Nephron (organoid): ENCODE measurements around the gene RNF167.

Source experiments
- H3K27ac Mint-ChIP-seq, 3 experiments: 2 replicates each; pipeline ENCODE4 v1.8.0; 2020; ENCODE audit warnings: mixed read lengths in 3 of 3, mild to moderate bottlenecking in 2 of 3, moderate library complexity in 1 of 3
- H3K27me3 Mint-ChIP-seq: 2 replicates; pipeline ENCODE4 v1.8.0; 2021; ENCODE audit warnings: low read depth, mild to moderate bottlenecking, moderate library complexity, mixed read lengths
- H3K36me3 Mint-ChIP-seq: 2 replicates; pipeline ENCODE4 v1.8.0; 2020; ENCODE audit warnings: low read depth, mixed read lengths
- H3K4me1 Mint-ChIP-seq: 2 replicates; pipeline ENCODE4 v1.8.0; 2020; ENCODE audit warnings: mixed read lengths
- H3K4me3 Mint-ChIP-seq, 3 experiments: 2 replicates each; pipeline ENCODE4 v1.8.0; 2020; ENCODE audit warnings: mild to moderate bottlenecking in 3 of 3, mixed read lengths in 3 of 3, moderate library complexity in 2 of 3
- H3K9me3 Mint-ChIP-seq: 2 replicates; pipeline ENCODE4 v1.8.0; 2020; ENCODE audit warnings: mixed read lengths
- TF ChIP-seq, protein P1 (sequence below), 3 experiments: fragments of 200-600 bp; sonication (generic); IDR thresholded peaks; one replicate each; pipeline ENCODE4 v1.5.0; 2021; ENCODE audit warnings: antibody characterized with exemption in 3 of 3; ENCODE audit not compliant: unreplicated experiment in 3 of 3

Gene RNF167

DNA sequence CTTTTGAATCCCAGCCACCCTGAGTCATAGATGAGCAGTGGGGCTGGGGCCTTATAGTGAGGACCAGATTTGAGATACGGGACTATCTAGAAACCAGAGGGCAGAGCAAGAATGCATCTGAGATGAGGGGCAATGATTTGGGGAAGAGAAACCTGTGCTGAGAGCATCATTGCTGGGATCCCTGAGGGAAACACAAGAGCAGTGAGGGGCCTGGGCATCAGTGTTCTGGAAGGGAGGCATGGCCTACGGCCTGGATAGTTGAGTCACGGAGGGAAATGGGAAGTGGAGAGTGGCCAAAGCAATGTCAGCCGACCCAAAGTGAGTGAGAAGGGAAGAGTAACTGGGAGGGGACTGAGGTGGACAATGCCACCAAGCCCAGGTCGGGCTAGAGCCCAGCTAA is 42.2 kb downstream of the RNF167 start:
- TF ChIP-seq, protein P1, sequence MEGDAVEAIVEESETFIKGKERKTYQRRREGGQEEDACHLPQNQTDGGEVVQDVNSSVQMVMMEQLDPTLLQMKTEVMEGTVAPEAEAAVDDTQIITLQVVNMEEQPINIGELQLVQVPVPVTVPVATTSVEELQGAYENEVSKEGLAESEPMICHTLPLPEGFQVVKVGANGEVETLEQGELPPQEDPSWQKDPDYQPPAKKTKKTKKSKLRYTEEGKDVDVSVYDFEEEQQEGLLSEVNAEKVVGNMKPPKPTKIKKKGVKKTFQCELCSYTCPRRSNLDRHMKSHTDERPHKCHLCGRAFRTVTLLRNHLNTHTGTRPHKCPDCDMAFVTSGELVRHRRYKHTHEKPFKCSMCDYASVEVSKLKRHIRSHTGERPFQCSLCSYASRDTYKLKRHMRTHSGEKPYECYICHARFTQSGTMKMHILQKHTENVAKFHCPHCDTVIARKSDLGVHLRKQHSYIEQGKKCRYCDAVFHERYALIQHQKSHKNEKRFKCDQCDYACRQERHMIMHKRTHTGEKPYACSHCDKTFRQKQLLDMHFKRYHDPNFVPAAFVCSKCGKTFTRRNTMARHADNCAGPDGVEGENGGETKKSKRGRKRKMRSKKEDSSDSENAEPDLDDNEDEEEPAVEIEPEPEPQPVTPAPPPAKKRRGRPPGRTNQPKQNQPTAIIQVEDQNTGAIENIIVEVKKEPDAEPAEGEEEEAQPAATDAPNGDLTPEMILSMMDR (IDR thresholded peaks at IDR 0.05; ENCODE audit: unreplicated experiment in 3 of 3), result no peak
- Mint-ChIP-seq H3K4me3 (peak overlapping the region in 2 of 3 experiments; percentile 41), H3K36me3 (peaks cover 21% of the 10 kb centered on the region), H3K27me3 (no peaks in the 10 kb centered on the region), H3K4me1 (peaks cover 21% of the 10 kb centered on the region), H3K27ac (peak overlapping the region in 1 of 3 experiments; percentile 16), H3K9me3 (no peaks in the 10 kb centered on the region)

DNA sequence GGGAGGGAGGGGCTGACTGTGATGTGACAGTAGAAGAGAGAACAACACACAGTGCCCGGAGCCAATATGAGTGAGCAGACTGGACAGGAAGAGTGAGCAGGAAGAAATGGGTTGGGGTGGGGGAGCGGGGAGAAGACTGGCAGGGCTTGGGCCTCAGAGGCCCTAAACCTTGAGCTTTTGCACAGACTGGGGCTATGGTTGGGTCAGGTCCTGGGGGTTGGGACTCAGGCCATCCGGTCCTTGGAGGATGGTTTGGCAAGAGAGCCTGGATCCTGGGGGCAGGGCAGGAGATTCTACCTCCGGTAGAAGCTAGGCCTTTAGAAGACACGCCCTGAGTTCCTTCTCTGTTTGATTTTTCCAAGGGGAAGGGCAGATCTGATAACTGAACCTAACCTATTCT is 46.3 kb downstream of the RNF167 start:
- no peaks in the 10 kb centered on the region for H3K9me3 Mint-ChIP-seq
- no peaks in the 10 kb centered on the region for H3K27me3 Mint-ChIP-seq
- H3K36me3 Mint-ChIP-seq, result peaks cover 9% of the 10 kb centered on the region
- H3K4me1 Mint-ChIP-seq, result peaks cover 34% of the 10 kb centered on the region
- H3K27ac Mint-ChIP-seq, result peak overlapping the region; percentile 4 to 75 (median 65)
- H3K4me3 Mint-ChIP-seq, result peak overlapping the region; percentile 83 to 92 (median 88)
- TF ChIP-seq, protein P1 (IDR thresholded peaks at IDR 0.05; ENCODE audit: unreplicated experiment in 3 of 3), result no peak

DNA sequence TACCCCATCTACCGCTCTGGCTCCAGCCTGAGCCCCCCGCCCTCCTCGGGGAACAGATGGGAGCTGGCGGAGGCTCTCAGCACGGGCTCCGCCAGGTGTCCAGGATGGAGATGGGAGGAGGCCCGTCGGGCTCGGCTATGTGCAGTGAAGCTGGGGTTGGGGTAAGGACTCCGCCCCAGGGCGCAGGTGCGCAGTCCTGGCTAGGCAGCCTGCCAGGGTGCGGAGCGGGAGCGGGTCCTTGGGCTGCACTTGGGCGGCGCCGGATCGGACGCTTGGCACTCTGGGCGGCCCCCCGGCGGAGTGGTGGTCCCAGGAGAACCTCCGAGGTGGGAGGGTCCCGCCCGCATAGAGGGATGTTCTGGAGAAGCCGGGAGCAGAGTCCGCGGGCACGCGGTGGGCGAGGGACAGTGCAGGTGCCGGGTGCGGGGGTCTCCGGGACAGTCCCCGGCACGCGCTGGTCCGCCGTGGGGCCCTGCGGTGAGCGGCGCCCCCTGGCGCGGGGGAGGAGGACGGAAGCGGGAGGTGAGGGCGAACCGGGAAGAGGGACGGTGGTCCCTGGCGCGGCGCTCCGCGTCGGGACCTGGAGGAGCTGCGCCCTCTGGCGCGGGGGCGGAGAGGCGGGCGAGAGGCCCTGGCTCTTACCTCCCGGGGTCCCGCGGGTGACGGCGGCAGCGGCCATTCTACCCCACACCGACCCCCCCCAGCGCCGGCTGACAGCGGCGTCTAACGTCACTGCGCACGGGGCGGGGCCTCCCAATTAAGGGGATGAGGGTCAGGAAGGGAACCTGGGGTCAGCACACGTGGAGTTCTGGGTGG is 47.1 kb downstream of the RNF167 start, which contains the start of gene CAMTA2:
Gene CAMTA2 (minus strand): TSS at position 725 of the 816 bp plus-strand sequence. CDS start 1,453 bp downstream, outside the sequence.
- peak within 1 kb of the TSS; percentile 75 to 90 (median 83) for H3K27ac Mint-ChIP-seq
- no peaks in the 10 kb centered on the region for H3K9me3 Mint-ChIP-seq

DNA sequence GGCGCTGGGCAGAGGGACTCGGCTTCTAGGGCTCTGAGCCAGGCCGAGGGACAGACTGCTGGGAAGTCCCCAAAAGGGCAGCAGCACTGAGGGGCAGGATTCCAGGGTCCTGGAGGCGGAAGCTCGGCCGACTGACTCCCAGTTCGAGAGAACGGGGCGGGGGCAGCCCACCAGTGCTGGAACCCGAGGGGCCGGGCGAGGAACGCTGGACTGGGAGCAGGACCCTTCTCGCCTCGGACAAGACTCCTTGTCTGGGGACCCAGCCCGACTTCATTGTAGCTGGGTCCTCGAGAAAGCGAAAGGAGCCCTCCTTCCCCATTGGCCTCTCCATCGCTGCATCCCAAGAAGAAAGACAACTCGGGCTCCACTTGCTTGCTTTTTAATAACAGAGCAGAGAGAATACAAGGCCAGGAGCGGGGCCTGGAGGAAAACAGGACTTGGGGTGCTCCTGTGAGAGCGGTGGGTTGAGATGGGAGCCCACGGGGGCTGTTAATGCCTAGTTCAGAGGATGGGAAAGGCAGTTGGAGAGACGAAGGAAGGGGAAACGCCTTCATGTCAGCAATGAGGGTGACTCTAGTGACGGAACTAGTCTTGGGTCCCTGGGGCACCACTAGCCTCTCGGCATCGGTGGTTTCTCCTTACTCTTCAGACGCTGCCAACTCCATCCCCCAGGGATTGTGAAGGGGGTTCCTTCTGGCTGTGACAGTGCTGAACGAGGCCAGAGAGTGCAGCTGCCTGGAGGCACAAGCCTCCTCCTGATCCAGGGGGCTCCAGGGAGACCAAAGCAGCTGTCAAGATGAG is 47.9 kb downstream of the RNF167 start:
- H3K4me1 Mint-ChIP-seq, result peaks cover 34% of the 10 kb centered on the region
- TF ChIP-seq, protein P1 (IDR thresholded peaks at IDR 0.05; ENCODE audit: unreplicated experiment in 3 of 3), result no peak
- peaks cover 4% of the 10 kb centered on the region for H3K36me3 Mint-ChIP-seq
- H3K27me3 Mint-ChIP-seq, result no peaks in the 10 kb centered on the region
- peak overlapping the region; percentile 67 to 90 (median 83) for H3K27ac Mint-ChIP-seq
- H3K9me3 Mint-ChIP-seq, result no peaks in the 10 kb centered on the region
- H3K4me3 Mint-ChIP-seq, result peak overlapping the region; percentile 83 to 92 (median 88)

More for the DNA sequence above, 47.1 kb downstream of the RNF167 start, which contains the start of gene CAMTA2:
- Mint-ChIP-seq H3K36me3 (peaks cover 8% of the 10 kb centered on the region), H3K4me3 (peak within 1 kb of the TSS; percentile 83 to 92 (median 88)), H3K4me1 (peaks cover 34% of the 10 kb centered on the region), H3K27me3 (no peaks in the 10 kb centered on the region)
- TF ChIP-seq, protein P1 (IDR thresholded peaks at IDR 0.05; ENCODE audit: unreplicated experiment in 3 of 3), result peak; percentile 58 to 78 (median 66)

DNA sequence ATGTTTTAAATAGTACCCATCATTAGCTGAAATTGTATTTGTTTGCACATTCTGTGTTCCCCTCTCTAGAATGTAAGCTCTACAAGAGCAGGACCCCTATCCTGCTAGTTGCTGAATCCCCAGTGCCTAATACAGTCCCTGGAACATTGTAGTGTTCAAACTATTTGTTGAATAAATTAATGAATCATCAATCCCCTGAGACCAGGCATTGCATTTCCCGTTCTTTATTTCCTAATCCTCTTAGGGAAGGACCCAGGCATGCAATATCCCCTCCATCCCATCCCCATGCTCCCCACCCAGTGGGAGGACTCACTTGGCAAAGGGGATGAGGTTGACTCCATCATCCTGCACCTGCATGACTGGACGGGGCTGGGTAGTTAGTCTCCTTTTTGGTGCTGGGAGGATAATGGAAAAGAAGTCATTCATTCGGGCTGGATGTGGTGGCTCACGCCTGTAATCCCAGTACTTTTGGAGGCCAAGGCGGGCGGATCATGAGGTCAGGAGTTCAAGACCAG is 54.1 kb downstream of the RNF167 start:
- Mint-ChIP-seq H3K27me3 (no peaks in the 10 kb centered on the region), H3K9me3 (no peaks in the 10 kb centered on the region), H3K4me1 (peaks cover 15% of the 10 kb centered on the region), H3K4me3 (peak overlapping the region in 1 of 3 experiments; percentile 19), H3K36me3 (no peaks in the 10 kb centered on the region), H3K27ac (no peak overlapping the region)
- TF ChIP-seq, protein P1 (IDR thresholded peaks at IDR 0.05; ENCODE audit: unreplicated experiment in 3 of 3), result no peak
